ENCODE results near the gene DCAF15. TPM values are rescaled to one million over a fixed set of nuclear protein-coding genes. Genes with fewer than 3 reads are reported as not detected.
"Not testable (repeated sequence)": the region's sequence is repeated elsewhere in the genome, so short reads cannot be mapped to it uniquely, and the experiment has no call there.

The DCAF15 gene
- total and polyA plus RNA-seq, 2 donors from 2014 or later: 21.9 to 35.5 TPM

- peaks cover 3 to 17% (median 16%) of the 10 kb centered on the region in 3 donors for H3K36me3 ChIP-seq (ENCODE audit: control insufficient read depth in 2 of 3, insufficient read depth in 3 of 3, low read length in 3 of 3)
These were observed 31.2 kb upstream of the DCAF15 start for GRCh38 chr19:13920940-13921747.

GRCh38 chr19:13922118-13922517, 30.2 kb upstream of the DCAF15 start:
- H3K4me1 ChIP-seq (ENCODE audit: control insufficient read depth in 2 of 3, insufficient read depth in 2 of 3, low read depth in 1 of 3, low read length in 3 of 3); FAIRE-seq; H3K9me3 ChIP-seq (ENCODE audit: control insufficient read depth in 2 of 3, insufficient read depth in 1 of 3, low read length in 3 of 3); intact Hi-C loops (cut with DNase I); H3K27ac ChIP-seq (ENCODE audit: low read depth in 2 of 2, low read length in 2 of 2); H3K27me3 ChIP-seq (ENCODE audit: control insufficient read depth, insufficient read depth, low read length); DNase-seq; H3K9ac ChIP-seq (ENCODE audit: low read length in 3 of 3); H3K4me3 ChIP-seq (ENCODE audit: low read length in 3 of 3): not testable (repeated sequence)
- peaks cover 3 to 21% (median 20%) of the 10 kb centered on the region in 3 donors for H3K36me3 ChIP-seq (ENCODE audit: control insufficient read depth in 2 of 3, insufficient read depth in 3 of 3, low read length in 3 of 3)

More at GRCh38 chr19:13920940-13921747, 31.2 kb upstream of the DCAF15 start:
- TF ChIP-seq CTCF (IDR thresholded peaks at IDR 0.05; ENCODE audit: borderline replicate concordance, extremely low read depth, insufficient read depth): no peak
- intact Hi-C loops (cut with DNase I): no loop called here
- peak in 2 of 5 donors; percentile 27 to 51 for DNase-seq
- FAIRE-seq: no peak
- no peaks in the 10 kb centered on the region for H3K9me3 ChIP-seq (ENCODE audit: control insufficient read depth in 2 of 3, insufficient read depth in 1 of 3, low read length in 3 of 3)
- no peak overlapping the region for H3K4me3 ChIP-seq (ENCODE audit: low read length in 3 of 3)
- H3K9ac ChIP-seq (ENCODE audit: low read length in 3 of 3): no peak overlapping the region
- no peak overlapping the region for H3K27ac ChIP-seq (ENCODE audit: low read depth in 2 of 2, low read length in 2 of 2)
- no peaks in the 10 kb centered on the region for H3K27me3 ChIP-seq (ENCODE audit: control insufficient read depth, insufficient read depth, low read length)
- H3K4me1 ChIP-seq (ENCODE audit: control insufficient read depth in 2 of 3, insufficient read depth in 2 of 3, low read depth in 1 of 3, low read length in 3 of 3): no peaks in the 10 kb centered on the region

GRCh38 chr19:13923194-13923987, 28.9 kb upstream of the DCAF15 start:
- H3K4me1 ChIP-seq (ENCODE audit: control insufficient read depth in 2 of 3, insufficient read depth in 2 of 3, low read depth in 1 of 3, low read length in 3 of 3): no peaks in the 10 kb centered on the region
- DNase-seq: peak in 1 of 5 donors; percentile 74
- no peaks in the 10 kb centered on the region for H3K9me3 ChIP-seq (ENCODE audit: control insufficient read depth in 2 of 3, insufficient read depth in 1 of 3, low read length in 3 of 3)
- intact Hi-C loops (cut with DNase I): no loop called here
- H3K9ac ChIP-seq (ENCODE audit: low read length in 3 of 3): no peak overlapping the region
- peaks cover 5 to 21% (median 19%) of the 10 kb centered on the region in 3 donors for H3K36me3 ChIP-seq (ENCODE audit: control insufficient read depth in 2 of 3, insufficient read depth in 3 of 3, low read length in 3 of 3)
- no peak overlapping the region for H3K27ac ChIP-seq (ENCODE audit: low read depth in 2 of 2, low read length in 2 of 2)
- TF ChIP-seq CTCF (IDR thresholded peaks at IDR 0.05; ENCODE audit: borderline replicate concordance, extremely low read depth, insufficient read depth): no peak
- FAIRE-seq: no peak
- H3K4me3 ChIP-seq (ENCODE audit: low read length in 3 of 3): no peak overlapping the region
- H3K27me3 ChIP-seq (ENCODE audit: control insufficient read depth, insufficient read depth, low read length): no peaks in the 10 kb centered on the region

- Histone ChIP-seq H3K4me1 (ENCODE audit: control insufficient read depth in 2 of 3, insufficient read depth in 2 of 3, low read depth in 1 of 3, low read length in 3 of 3) (no peaks in the 10 kb centered on the region), H3K36me3 (ENCODE audit: control insufficient read depth in 2 of 3, insufficient read depth in 3 of 3, low read length in 3 of 3) (peaks cover 5 to 17% (median 16%) of the 10 kb centered on the region in 3 donors), H3K9me3 (ENCODE audit: control insufficient read depth in 2 of 3, insufficient read depth in 1 of 3, low read length in 3 of 3) (no peaks in the 10 kb centered on the region), H3K27ac (ENCODE audit: low read depth in 2 of 2, low read length in 2 of 2) (peak overlapping the region in 1 of 2 donors; percentile 11), H3K27me3 (ENCODE audit: control insufficient read depth, insufficient read depth, low read length) (no peaks in the 10 kb centered on the region), H3K4me3 (ENCODE audit: low read length in 3 of 3) (no peak overlapping the region), H3K9ac (ENCODE audit: low read length in 3 of 3) (no peak overlapping the region)
- FAIRE-seq: no peak
- TF ChIP-seq CTCF (IDR thresholded peaks at IDR 0.05; ENCODE audit: borderline replicate concordance, extremely low read depth, insufficient read depth): no peak
- DNase-seq: no peak
- intact Hi-C loops (cut with DNase I): no loop called here
These were observed 26.3 kb upstream of the DCAF15 start for GRCh38 chr19:13926010-13926409.

All from kidney (tissue), 14 donors.